HepG2 (cell line): ENCODE measurements around the gene NOS1AP. TPM values are rescaled to one million over a fixed set of nuclear protein-coding genes. Genes with fewer than 3 reads are reported as not detected.

ENCODE experiments used
- ARHGAP35 ChIP-seq: sonication (generic); formaldehyde crosslinking; IDR thresholded peaks from 2 replicates; pipeline ENCODE4 v1.9.0; 2022; ENCODE audit warnings: mild to moderate bottlenecking, inconsistent platforms, moderate library complexity, missing genetic modification reagents, borderline replicate concordance
- ARID4A ChIP-seq: sonication (generic); formaldehyde crosslinking; IDR thresholded peaks from 2 replicates; pipeline ENCODE4 v1.5.0; 2020; ENCODE audit warnings: mild to moderate bottlenecking, missing genetic modification reagents, borderline replicate concordance
- POLR2AphosphoS2 ChIP-seq: IDR thresholded peaks from 2 replicates; pipeline ENCODE4 v1.6.1; 2011; ENCODE audit warnings: low read depth, low read length, improper control_type of control experiment
- PRDM10 ChIP-seq: sonication (generic); formaldehyde crosslinking; IDR thresholded peaks from 2 replicates; pipeline ENCODE4 v1.4.0; 2020; ENCODE audit warnings: low read depth, missing genetic modification reagents
- ZBTB2 ChIP-seq: sonication (generic); formaldehyde crosslinking; IDR thresholded peaks from 2 replicates; pipeline ENCODE4 v1.8.0; 2022; ENCODE audit warnings: low read depth, missing genetic modification reagents
- ZBTB20 ChIP-seq: sonication (generic); formaldehyde crosslinking; IDR thresholded peaks from 2 replicates; pipeline ENCODE4 v1.8.1; 2023; ENCODE audit warnings: missing genetic modification reagents, low read depth, mild to moderate bottlenecking, borderline replicate concordance
- ZKSCAN1 ChIP-seq: fragments of 150-350 bp; IDR thresholded peaks from 2 replicates; pipeline ENCODE4 v1.6.1; 2014; ENCODE audit warnings: low read length
- ZNF225 ChIP-seq: sonication (generic); formaldehyde crosslinking; IDR thresholded peaks from 2 replicates; pipeline ENCODE4 v1.4.0; 2020; ENCODE audit warnings: mild to moderate bottlenecking, missing genetic modification reagents
- ZNF790 ChIP-seq: sonication (generic); formaldehyde crosslinking; IDR thresholded peaks from 2 replicates; pipeline ENCODE4 v1.8.0; 2022; ENCODE audit warnings: missing genetic modification reagents, mild to moderate bottlenecking, borderline replicate concordance
- polyA plus RNA-seq, 8 experiments: library from polyadenylated mRNA; depleted of rRNA in 3 of 8; stranded (reverse) in 7 of 8; unstranded in 1 of 8; fragments of >200 nt; fragmentation: Illumina TruSeq in 4 of 8; extraction: Trizol in 4 of 8; gene quantifications; 2 replicates each; pipeline versions ENCODE4 v1.2.1 to v1.2.3, GENCODE V29; 2011 to 2016; ENCODE audit warnings: low read depth in 4 of 8, missing spikeins in 1 of 8, mixed read lengths in 1 of 8; ENCODE audit not compliant: insufficient read depth in 1 of 8
- total RNA-seq, 5 experiments: library from RNA; depleted of rRNA; stranded (reverse); fragments of >200 nt; fragmentation: Illumina TruSeq; extraction: Trizol; gene quantifications; 2 replicates each; pipeline ENCODE4 v1.2.3, GENCODE V29; 2016; ENCODE audit warnings: low read depth in 1 of 5
- TF ChIP-seq, protein P1 (sequence below): sonication (generic); formaldehyde crosslinking; IDR thresholded peaks from 2 replicates; pipeline ENCODE4 v1.8.1; 2023; ENCODE audit warnings: mild to moderate bottlenecking, inconsistent platforms, moderate library complexity, missing genetic modification reagents, borderline replicate concordance
- TF ChIP-seq, protein P2 (sequence below): sonication (generic); formaldehyde crosslinking; IDR thresholded peaks from 2 replicates; pipeline ENCODE4 v1.5.0; 2020; ENCODE audit warnings: mild to moderate bottlenecking, missing genetic modification reagents, borderline replicate concordance
- TF ChIP-seq, protein P3 (sequence below): sonication (generic); formaldehyde crosslinking; IDR thresholded peaks from 2 replicates; pipeline ENCODE4 v1.8.1; 2023; ENCODE audit warnings: mild to moderate bottlenecking, moderate library complexity, missing genetic modification reagents

NOS1AP gene
- total and polyA plus RNA-seq, 2 of the 13 experiments (the other 11 are each of a cell fraction or from before 2014, with no cell fraction given): 2.0 to 3.3 TPM

DNA sequence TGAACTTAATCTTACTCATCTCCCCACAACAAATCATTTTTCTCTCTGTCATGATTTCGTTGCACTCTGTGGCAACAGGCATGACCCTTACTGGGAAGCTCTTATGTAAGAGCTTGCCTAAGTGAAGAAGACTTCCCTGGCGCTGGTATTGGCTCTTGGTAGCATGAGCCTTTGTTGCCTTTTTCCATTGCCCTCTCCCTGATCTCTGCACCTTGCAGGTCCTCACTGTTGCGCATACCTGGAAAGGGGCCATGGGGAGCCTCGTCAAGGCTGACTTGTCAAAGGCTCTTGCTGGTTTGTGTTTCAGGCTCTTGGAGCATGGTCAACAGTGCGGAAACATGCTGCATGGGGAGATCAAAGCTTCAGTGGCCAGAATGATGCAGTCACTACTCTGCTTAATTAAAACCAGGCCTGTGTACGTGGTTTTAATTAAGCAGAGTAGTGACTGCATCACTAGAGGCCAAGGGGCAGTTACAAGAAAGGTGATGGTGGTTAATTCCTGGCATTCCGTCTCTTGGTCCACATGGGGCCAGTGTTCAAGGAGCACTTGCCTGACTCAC is 165.8 kb downstream of the NOS1AP start (continued):
- TF ChIP-seq PRDM10 (0 out of 2 replicates have a peak, but pooled peaks have one; percentile 35), ZNF225 (CRISPR knock-in tag) (no peak), POLR2AphosphoS2 (no peak), ZBTB20 (CRISPR knock-in tag) (0 out of 2 replicates have a peak, but pooled peaks have one; percentile 68), ZBTB2 (CRISPR knock-in tag) (no peak), ZNF790 (CRISPR knock-in tag) (peak; percentile 31; the same call in 1 of the 2 replicates), ZKSCAN1 (no peak), ARHGAP35 (CRISPR knock-in tag) (no peak), ARID4A (peak; percentile 65; the same call in 1 of the 2 replicates)
- TF ChIP-seq, protein P1, sequence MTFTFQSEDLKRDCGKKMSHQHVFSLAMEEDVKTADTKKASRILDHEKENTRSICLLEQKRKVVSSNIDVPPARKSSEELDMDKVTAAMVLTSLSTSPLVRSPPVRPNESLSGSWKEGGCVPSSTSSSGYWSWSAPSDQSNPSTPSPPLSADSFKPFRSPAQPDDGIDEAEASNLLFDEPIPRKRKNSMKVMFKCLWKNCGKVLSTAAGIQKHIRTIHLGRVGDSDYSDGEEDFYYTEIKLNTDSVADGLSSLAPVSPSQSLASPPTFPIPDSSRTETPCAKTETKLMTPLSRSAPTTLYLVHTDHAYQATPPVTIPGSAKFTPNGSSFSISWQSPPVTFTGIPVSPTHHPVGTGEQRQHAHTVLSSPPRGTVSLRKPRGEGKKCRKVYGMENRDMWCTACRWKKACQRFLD (CRISPR knock-in tag): no peak
- TF ChIP-seq, protein P2, sequence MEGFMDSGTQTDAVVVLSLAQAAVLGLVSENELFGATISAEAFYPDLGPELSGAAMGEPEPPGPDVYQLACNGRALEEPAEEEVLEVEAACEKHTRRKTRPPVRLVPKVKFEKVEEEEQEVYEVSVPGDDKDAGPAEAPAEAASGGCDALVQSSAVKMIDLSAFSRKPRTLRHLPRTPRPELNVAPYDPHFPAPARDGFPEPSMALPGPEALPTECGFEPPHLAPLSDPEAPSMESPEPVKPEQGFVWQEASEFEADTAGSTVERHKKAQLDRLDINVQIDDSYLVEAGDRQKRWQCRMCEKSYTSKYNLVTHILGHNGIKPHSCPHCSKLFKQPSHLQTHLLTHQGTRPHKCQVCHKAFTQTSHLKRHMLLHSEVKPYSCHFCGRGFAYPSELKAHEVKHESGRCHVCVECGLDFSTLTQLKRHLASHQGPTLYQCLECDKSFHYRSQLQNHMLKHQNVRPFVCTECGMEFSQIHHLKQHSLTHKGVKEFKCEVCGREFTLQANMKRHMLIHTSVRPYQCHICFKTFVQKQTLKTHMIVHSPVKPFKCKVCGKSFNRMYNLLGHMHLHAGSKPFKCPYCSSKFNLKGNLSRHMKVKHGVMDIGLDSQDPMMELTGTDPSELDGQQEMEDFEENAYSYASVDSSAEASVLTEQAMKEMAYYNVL (CRISPR knock-in tag): 0 out of 2 replicates have a peak, but pooled peaks have one; percentile 51
- TF ChIP-seq, protein P3, sequence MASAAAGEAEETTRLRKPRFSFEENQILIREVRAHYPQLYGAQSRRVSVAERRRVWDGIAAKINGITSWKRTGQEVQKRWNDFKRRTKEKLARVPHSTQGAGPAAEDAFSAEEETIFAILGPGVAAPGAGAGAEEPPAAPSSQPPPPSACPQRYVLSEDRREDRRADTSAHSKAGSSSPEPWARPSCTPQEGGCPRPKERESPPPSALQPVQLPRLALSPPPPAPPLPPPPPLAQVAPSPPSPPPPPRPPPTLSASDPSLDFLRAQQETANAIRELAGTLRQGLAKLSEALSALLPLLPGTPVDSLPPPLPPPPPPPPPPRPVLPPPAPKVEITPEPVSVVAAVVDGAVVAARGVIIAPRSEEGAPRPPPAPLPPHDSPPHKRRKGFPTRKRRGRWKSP (CRISPR knock-in tag): no peak
